Parathyroid adenoma (tissue), 2 donors: Measurements from ENCODE around the gene BMP7.

ENCODE experiments used
- H2AFZ ChIP-seq: fragments of 300-600 bp; sonication (generic); one replicate; pipeline ENCODE4 v1.7.0; 2017; ENCODE audit warnings: antibody characterized with exemption, mild to moderate bottlenecking
- H3K27ac ChIP-seq: fragments of 300-600 bp; sonication (generic); one replicate; pipeline ENCODE4 v1.7.0; 2017
- H3K27me3 ChIP-seq: fragments of 300-600 bp; sonication (generic); one replicate; pipeline ENCODE4 v1.7.0; 2017; ENCODE audit warnings: low read length; ENCODE audit not compliant: control insufficient read depth, insufficient read depth
- H3K36me3 ChIP-seq: fragments of 300-600 bp; sonication (generic); one replicate; pipeline ENCODE4 v1.7.0; 2017; ENCODE audit warnings: low read length; ENCODE audit not compliant: control insufficient read depth, insufficient read depth
- H3K4me1 ChIP-seq: fragments of 300-600 bp; sonication (generic); one replicate; pipeline ENCODE4 v1.7.0; 2017; ENCODE audit warnings: control low read depth
- H3K4me2 ChIP-seq: fragments of 300-600 bp; sonication (generic); one replicate; pipeline ENCODE4 v1.7.0; 2017; ENCODE audit warnings: low read length
- H3K4me3 ChIP-seq: fragments of 300-600 bp; sonication (generic); one replicate; pipeline ENCODE4 v1.7.0; 2017; ENCODE audit warnings: low read depth, low read length
- H3K79me2 ChIP-seq: fragments of 300-600 bp; sonication (generic); one replicate; pipeline ENCODE4 v1.7.0; 2017; ENCODE audit warnings: control low read depth
- H3K9ac ChIP-seq: fragments of 300-600 bp; sonication (generic); one replicate; pipeline ENCODE4 v1.7.0; 2017; ENCODE audit warnings: mild to moderate bottlenecking
- H3K9me3 ChIP-seq: fragments of 300-600 bp; sonication (generic); one replicate; pipeline ENCODE4 v1.7.0; 2017; ENCODE audit warnings: low read length; ENCODE audit not compliant: control insufficient read depth
- CTCF ChIP-seq: fragments of 300-600 bp; sonication (generic); IDR thresholded peaks from one replicate; pipeline ENCODE4 v1.7.0; 2017; ENCODE audit warnings: antibody characterized with exemption, mild to moderate bottlenecking
- donor health status: primary hyperparathyroidism.

Gene BMP7

GRCh38 chr20:57244627-57245214 is 21.7 kb downstream of the BMP7 start:
- no peak overlapping the region for H3K27ac ChIP-seq
- H3K79me2 ChIP-seq: no peaks in the 10 kb centered on the region
- H3K9ac ChIP-seq: no peak overlapping the region
- no peak overlapping the region for H3K4me3 ChIP-seq
- TF ChIP-seq CTCF: no peak
- no peak overlapping the region for H2AFZ ChIP-seq
- H3K27me3 ChIP-seq: no peaks in the 10 kb centered on the region
- H3K4me2 ChIP-seq: no peak overlapping the region
- H3K4me1 ChIP-seq: no peaks in the 10 kb centered on the region
- no peaks in the 10 kb centered on the region for H3K36me3 ChIP-seq
- no peaks in the 10 kb centered on the region for H3K9me3 ChIP-seq

GRCh38 chr20:57244221-57244585 is 22.2 kb downstream of the BMP7 start:
- no peaks in the 10 kb centered on the region for H3K9me3 ChIP-seq
- H3K27ac ChIP-seq: no peak overlapping the region
- H3K9ac ChIP-seq: no peak overlapping the region
- no peaks in the 10 kb centered on the region for H3K27me3 ChIP-seq
- no peak overlapping the region for H3K4me2 ChIP-seq
- no peak overlapping the region for H2AFZ ChIP-seq
- H3K4me3 ChIP-seq: no peak overlapping the region
- H3K4me1 ChIP-seq: no peaks in the 10 kb centered on the region
- H3K79me2 ChIP-seq: no peaks in the 10 kb centered on the region
- H3K36me3 ChIP-seq: no peaks in the 10 kb centered on the region
- no peak for TF ChIP-seq CTCF

- no peaks in the 10 kb centered on the region for H3K27me3 ChIP-seq
- no peak overlapping the region for H3K9ac ChIP-seq
- H3K27ac ChIP-seq: no peak overlapping the region
- H2AFZ ChIP-seq: no peak overlapping the region
- no peaks in the 10 kb centered on the region for H3K79me2 ChIP-seq
- no peak for TF ChIP-seq CTCF
- no peaks in the 10 kb centered on the region for H3K4me1 ChIP-seq
- H3K4me2 ChIP-seq: no peak overlapping the region
- no peaks in the 10 kb centered on the region for H3K9me3 ChIP-seq
- no peaks in the 10 kb centered on the region for H3K36me3 ChIP-seq
- H3K4me3 ChIP-seq: no peak overlapping the region
Observed at GRCh38 chr20:57243480-57244220, 22.8 kb downstream of the BMP7 start.

GRCh38 chr20:57242414-57242813 is 24.0 kb downstream of the BMP7 start:
- Histone ChIP-seq H3K36me3 (no peaks in the 10 kb centered on the region), H3K27me3 (no peaks in the 10 kb centered on the region), H3K4me3 (no peak overlapping the region), H3K9me3 (no peaks in the 10 kb centered on the region), H3K4me1 (no peaks in the 10 kb centered on the region), H2AFZ (no peak overlapping the region), H3K27ac (no peak overlapping the region), H3K9ac (no peak overlapping the region), H3K4me2 (no peak overlapping the region), H3K79me2 (no peaks in the 10 kb centered on the region)
- no peak for TF ChIP-seq CTCF
